RWPE2 (cell line): ENCODE data around the gene MRPL24.
"Not testable (repeated sequence)": the region's sequence is repeated elsewhere in the genome, so short reads cannot be mapped to it uniquely, and the experiment has no call there.

ENCODE experiments used
- ATAC-seq: fragments of 200-7000 bp; cut with Tn5 transposase; 3 replicates; pipeline ENCODE4 v1.9.1; 2021; ENCODE audit warnings: low read depth
- DNase-seq: peaks from one replicate; pipeline ENCODE4 v3.0.0-alpha.2; 2020; ENCODE audit warnings: low spot score
- H3K27ac ChIP-seq: fragments of 450-650 bp; 2 replicates; pipeline ENCODE4 v1.5.1; 2017; ENCODE audit warnings: mild to moderate bottlenecking; ENCODE audit not compliant: poor library complexity, severe bottlenecking
- H3K27me3 ChIP-seq: fragments of 250-450 bp; sonication (Bioruptor Pico); 2 replicates; pipeline ENCODE4 v1.5.1; 2021; ENCODE audit warnings: mild to moderate bottlenecking, moderate library complexity; ENCODE audit not compliant: insufficient read depth, poor library complexity, severe bottlenecking
- H3K36me3 ChIP-seq: fragments of 250-450 bp; sonication (Bioruptor Pico); 2 replicates; pipeline ENCODE4 v1.5.1; 2020; ENCODE audit warnings: low read depth, mild to moderate bottlenecking, moderate library complexity
- H3K4me1 ChIP-seq: fragments of 250-450 bp; sonication (Bioruptor Pico); 2 replicates; pipeline ENCODE4 v1.5.1; 2021; ENCODE audit warnings: mild to moderate bottlenecking, moderate library complexity; ENCODE audit not compliant: insufficient read depth, poor library complexity, severe bottlenecking
- H3K4me3 ChIP-seq: fragments of 250-450 bp; sonication (Bioruptor Pico); 2 replicates; pipeline ENCODE4 v1.5.1; 2021; ENCODE audit warnings: mild to moderate bottlenecking, moderate library complexity; ENCODE audit not compliant: severe bottlenecking
- H3K9me3 ChIP-seq: fragments of 250-450 bp; sonication (Bioruptor Pico); 2 replicates; pipeline ENCODE4 v1.5.1; 2021; ENCODE audit warnings: mild to moderate bottlenecking, moderate library complexity; ENCODE audit not compliant: severe bottlenecking
- TF ChIP-seq, protein P1 (sequence below): fragments of 450-650 bp; IDR thresholded peaks from one replicate; pipeline ENCODE4 v1.5.1; 2017; ENCODE audit warnings: mild to moderate bottlenecking, moderate library complexity; ENCODE audit not compliant: poor library complexity, severe bottlenecking

Gene MRPL24

DNA sequence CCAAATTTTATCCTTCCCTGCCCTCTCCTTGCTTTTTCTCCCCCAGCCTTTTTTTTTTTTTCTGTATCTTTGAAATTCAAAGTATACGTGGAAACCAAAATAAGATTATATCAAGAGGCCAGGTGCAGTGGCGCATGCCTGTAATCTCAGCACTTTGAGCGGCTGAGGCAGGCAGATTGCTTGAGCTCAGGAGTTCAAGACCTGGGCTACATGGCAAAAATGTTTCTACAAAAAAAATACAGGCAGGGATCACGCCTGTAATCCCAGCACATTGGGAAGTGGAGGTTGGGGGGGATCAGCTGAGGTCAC is 19.9 kb upstream of the MRPL24 start:
- ATAC-seq (no peak), DNase-seq (no peak)
- Histone ChIP-seq H3K27me3 (no peaks in the 10 kb centered on the region), H3K27ac (no peak overlapping the region), H3K4me3 (no peak overlapping the region), H3K36me3 (no peaks in the 10 kb centered on the region), H3K9me3 (no peaks in the 10 kb centered on the region), H3K4me1 (no peaks in the 10 kb centered on the region)
- TF ChIP-seq, protein P1, sequence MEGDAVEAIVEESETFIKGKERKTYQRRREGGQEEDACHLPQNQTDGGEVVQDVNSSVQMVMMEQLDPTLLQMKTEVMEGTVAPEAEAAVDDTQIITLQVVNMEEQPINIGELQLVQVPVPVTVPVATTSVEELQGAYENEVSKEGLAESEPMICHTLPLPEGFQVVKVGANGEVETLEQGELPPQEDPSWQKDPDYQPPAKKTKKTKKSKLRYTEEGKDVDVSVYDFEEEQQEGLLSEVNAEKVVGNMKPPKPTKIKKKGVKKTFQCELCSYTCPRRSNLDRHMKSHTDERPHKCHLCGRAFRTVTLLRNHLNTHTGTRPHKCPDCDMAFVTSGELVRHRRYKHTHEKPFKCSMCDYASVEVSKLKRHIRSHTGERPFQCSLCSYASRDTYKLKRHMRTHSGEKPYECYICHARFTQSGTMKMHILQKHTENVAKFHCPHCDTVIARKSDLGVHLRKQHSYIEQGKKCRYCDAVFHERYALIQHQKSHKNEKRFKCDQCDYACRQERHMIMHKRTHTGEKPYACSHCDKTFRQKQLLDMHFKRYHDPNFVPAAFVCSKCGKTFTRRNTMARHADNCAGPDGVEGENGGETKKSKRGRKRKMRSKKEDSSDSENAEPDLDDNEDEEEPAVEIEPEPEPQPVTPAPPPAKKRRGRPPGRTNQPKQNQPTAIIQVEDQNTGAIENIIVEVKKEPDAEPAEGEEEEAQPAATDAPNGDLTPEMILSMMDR = no peak

DNA sequence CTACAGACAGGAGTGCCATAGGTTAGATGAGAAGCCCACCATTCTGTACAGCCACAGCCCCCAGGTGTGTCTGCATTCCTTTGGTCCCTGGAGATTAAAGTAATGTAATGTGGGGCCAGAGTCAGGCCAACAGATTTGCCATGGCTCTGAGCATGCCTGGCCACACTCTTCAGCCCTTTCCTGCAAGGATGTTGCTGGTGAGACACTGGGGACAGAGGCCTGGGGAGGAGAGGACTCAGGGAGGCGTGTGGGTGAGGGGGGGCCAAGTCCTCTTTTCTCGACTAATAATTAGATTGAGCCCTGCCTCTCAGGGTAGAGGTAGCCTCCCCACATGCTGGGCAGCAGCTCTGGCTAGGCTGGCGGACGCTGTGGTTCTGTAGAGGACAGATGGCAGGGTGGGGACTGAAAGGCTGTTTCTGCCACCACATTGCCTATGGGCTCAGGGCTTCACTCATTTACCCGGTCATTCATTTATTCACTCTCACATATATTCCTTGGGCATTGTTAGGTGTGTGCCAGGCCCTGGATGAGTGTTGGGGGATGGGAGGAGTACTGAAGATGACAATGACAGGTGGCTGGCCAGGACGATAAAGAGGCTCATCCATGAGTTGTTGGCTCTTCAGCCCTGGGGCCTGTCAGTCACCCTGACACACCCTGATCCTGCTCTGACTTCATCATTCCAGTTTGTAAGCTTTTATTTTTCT is 19.4 kb upstream of the MRPL24 start:
- H3K36me3 ChIP-seq = no peaks in the 10 kb centered on the region
- TF ChIP-seq, protein P1 = no peak
- H3K9me3 ChIP-seq = no peaks in the 10 kb centered on the region
- DNase-seq (no peak), ATAC-seq (0 out of 3 replicates have a peak, but pooled peaks have one; percentile 10)
- no peaks in the 10 kb centered on the region for H3K4me1 ChIP-seq
- no peak overlapping the region for H3K4me3 ChIP-seq
- no peak overlapping the region for H3K27ac ChIP-seq
- no peaks in the 10 kb centered on the region for H3K27me3 ChIP-seq

DNA sequence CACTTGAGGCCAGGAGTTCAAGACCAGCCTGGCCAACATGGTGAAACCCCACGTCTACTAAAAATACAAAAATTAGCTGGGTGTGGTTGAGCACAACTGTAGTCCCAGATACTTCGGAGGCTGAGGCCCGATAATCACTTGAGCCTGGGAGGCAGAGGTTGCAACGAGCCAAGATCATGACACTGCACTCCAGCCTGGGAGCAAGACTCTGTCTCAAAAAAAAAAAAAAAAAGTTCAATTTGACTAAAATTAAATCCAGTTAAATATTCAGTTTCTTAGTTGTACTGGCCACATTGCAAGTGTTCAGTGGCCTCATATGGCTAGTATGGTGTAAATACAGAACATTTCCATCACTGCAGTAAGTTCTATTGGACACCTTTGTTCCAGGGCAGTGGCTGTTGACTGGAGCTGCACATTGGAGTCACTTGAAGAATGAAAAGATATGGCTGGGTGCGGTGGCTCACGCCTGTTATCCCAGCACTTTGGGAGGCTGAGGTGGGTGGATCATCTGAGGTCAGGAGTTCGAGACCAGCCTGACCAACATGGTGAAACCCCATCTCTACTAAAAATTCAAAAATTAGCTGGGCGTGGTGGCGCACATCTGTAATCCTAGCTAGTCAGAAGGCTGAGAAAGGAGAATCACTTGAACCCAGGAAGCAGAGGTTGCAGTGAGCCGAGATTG is 16.8 kb upstream of the MRPL24 start:
- H3K27ac ChIP-seq, ATAC-seq, H3K9me3 ChIP-seq, DNase-seq, H3K36me3 ChIP-seq, H3K27me3 ChIP-seq, H3K4me3 ChIP-seq, H3K4me1 ChIP-seq: not testable (repeated sequence)

DNA sequence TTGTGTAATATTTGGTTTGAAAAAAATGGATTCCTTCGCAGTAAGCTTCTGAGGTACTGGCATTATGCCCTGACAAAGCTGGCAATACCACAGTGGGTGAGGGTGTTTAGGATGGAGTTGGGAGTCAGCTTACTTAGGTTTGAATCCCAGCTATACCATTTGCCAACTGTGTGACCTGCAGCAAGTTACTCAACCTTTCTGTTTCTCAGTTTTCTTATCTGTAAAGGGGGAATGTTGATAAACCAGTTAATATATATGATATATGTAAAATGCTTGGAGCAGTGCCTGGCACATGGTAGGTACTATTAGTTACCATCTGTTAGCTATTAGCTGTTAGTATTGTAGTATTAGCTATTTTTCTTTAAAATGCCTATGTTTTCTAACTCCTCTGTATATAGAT is 15.5 kb upstream of the MRPL24 start:
- ATAC-seq = no peak
- H3K27me3 ChIP-seq = no peaks in the 10 kb centered on the region
- TF ChIP-seq, protein P1 = no peak
- no peak overlapping the region for H3K4me3 ChIP-seq
- no peaks in the 10 kb centered on the region for H3K36me3 ChIP-seq
- no peak overlapping the region for H3K27ac ChIP-seq
- peaks cover 6% of the 10 kb centered on the region for H3K4me1 ChIP-seq
- H3K9me3 ChIP-seq = no peaks in the 10 kb centered on the region
- no peak for DNase-seq

DNA sequence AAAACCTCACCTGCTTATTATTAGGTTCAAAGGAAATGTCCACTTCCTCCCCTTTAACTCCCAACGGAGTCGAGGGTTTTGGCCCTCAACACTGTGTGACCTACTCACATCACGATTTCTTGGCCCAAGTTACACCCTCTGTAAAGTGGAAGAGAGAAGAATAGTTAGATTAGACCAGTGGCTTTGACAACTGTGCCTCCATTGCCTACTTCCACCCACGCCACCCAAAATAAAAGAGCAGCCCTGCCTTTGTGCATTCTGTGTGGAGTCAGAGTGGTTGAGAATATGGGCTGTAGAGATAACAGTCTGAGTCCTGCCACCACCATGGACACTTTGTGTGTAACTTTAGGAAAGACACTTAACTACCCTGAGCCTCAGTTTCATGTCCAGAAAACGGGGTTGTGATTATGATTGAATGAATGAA is 14.7 kb upstream of the MRPL24 start:
- ATAC-seq (no peak), DNase-seq (no peak)
- TF ChIP-seq, protein P1 = no peak

More for the DNA sequence above, 14.7 kb upstream of the MRPL24 start:
- Histone ChIP-seq H3K27me3 (no peaks in the 10 kb centered on the region), H3K27ac (no peak overlapping the region), H3K9me3 (no peaks in the 10 kb centered on the region), H3K36me3 (no peaks in the 10 kb centered on the region), H3K4me1 (peaks cover 6% of the 10 kb centered on the region), H3K4me3 (no peak overlapping the region)
